GM18508 (cell line): ENCODE measurements around the gene TMEM203.

ENCODE experiments used
- ATAC-seq: cut with Tn5 transposase; IDR thresholded peaks from one replicate; pipeline ENCODE4 v1.9.1; 2021; ENCODE audit warnings: moderate number of reproducible peaks; ENCODE audit not compliant: insufficient read depth, unreplicated experiment

TMEM203 gene

GRCh38 chr9:137230705-137231371 is 25.4 kb upstream of the TMEM203 start, which contains the start of gene SLC34A3:
SLC34A3 (plus strand) TSS chr9:137230901; CDS start chr9:137231703, 802 bp downstream.
- ATAC-seq = no peak

GRCh38 chr9:137229903-137230704 is 24.7 kb upstream of the TMEM203 start:
- no peak for ATAC-seq

- no peak for ATAC-seq
Observed at GRCh38 chr9:137228968-137229896, 23.8 kb upstream of the TMEM203 start.

- no peak for ATAC-seq
Observed at GRCh38 chr9:137228506-137228967, 23.1 kb upstream of the TMEM203 start.

- ATAC-seq = no peak
Observed at GRCh38 chr9:137227853-137228505, 22.5 kb upstream of the TMEM203 start.

- no peak for ATAC-seq
Observed at GRCh38 chr9:137227054-137227852, 21.8 kb upstream of the TMEM203 start, which contains the start of gene RNF224. RNF224 (plus strand) TSS chr9:137227502; CDS start chr9:137228336, 834 bp downstream.

GRCh38 chr9:137226338-137227053 is 21.0 kb upstream of the TMEM203 start:
- ATAC-seq = no peak

- ATAC-seq = no peak
Observed at GRCh38 chr9:137225699-137226331, 20.4 kb upstream of the TMEM203 start.

GRCh38 chr9:137224830-137225694 is 19.6 kb upstream of the TMEM203 start, which contains the start of gene CYSRT1:
CYSRT1 (plus strand) TSS chr9:137225174; CDS start chr9:137225622, 448 bp downstream.
- ATAC-seq = no peak

GRCh38 chr9:137223078-137223970 is 17.9 kb upstream of the TMEM203 start:
- peak; percentile 42 for ATAC-seq

GRCh38 chr9:137222190-137223077 is 17.0 kb upstream of the TMEM203 start, which contains the start of gene RNF208:
RNF208 (minus strand) TSS chr9:137222240; CDS start chr9:137221212, 1,028 bp downstream.
- ATAC-seq = no peak

- ATAC-seq = no peak
Observed at GRCh38 chr9:137221506-137222111, 16.2 kb upstream of the TMEM203 start.

- no peak for ATAC-seq
Observed at GRCh38 chr9:137221095-137221505, 15.7 kb upstream of the TMEM203 start.

GRCh38 chr9:137220317-137221094 is 15.1 kb upstream of the TMEM203 start:
- no peak for ATAC-seq
